Esophagus squamous epithelium (tissue), 4 donors: ENCODE results near the gene DPP4.

Source experiments
- CTCF ChIP-seq, 6 experiments: fragments of 450-650 bp in 4 of 6; fragments of 200-600 bp in 2 of 6; sonication (generic) in 2 of 6; IDR thresholded peaks; one replicate each; pipeline ENCODE4 v1.5.1; 2016 to 2019; ENCODE audit warnings: antibody characterized with exemption in 6 of 6, mild to moderate bottlenecking in 4 of 6, moderate library complexity in 4 of 6
- POLR2A ChIP-seq, 4 donors: fragments of 450-650 bp; IDR thresholded peaks; one replicate each; pipeline ENCODE4 v1.6.1; 2017; ENCODE audit warnings: antibody characterized with exemption in 4 of 4, mild to moderate bottlenecking in 4 of 4, moderate library complexity in 3 of 4

GRCh38 chr2:162000431-162000830 is 73.6 kb downstream of the DPP4 start:
- TF ChIP-seq CTCF (IDR thresholded peaks at IDR 0.05), result no peak
- no peak for TF ChIP-seq POLR2A (IDR thresholded peaks at IDR 0.05)
